ENCODE data around the gene ADORA3.

DNA sequence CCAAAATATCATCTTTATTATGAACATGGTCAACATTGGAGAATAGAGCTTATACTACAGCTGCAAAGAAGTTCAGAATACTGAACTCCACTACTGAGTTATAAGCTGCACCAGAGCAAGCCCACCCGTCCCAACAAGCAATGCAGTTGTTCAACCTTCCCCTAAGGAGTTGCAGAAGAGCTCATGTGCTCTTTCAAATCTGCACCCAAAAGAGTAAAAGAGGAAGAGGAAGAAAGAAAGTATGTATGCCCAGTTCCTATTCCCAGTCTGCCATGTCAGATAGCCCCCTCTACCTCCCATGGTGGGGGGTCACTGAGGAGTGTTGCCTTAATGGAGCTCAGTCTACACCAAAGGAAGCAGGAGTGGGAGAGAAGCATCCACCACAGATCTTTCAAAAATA is 22.8 kb downstream of the ADORA3 start:
- TF ChIP-seq, protein P1, sequence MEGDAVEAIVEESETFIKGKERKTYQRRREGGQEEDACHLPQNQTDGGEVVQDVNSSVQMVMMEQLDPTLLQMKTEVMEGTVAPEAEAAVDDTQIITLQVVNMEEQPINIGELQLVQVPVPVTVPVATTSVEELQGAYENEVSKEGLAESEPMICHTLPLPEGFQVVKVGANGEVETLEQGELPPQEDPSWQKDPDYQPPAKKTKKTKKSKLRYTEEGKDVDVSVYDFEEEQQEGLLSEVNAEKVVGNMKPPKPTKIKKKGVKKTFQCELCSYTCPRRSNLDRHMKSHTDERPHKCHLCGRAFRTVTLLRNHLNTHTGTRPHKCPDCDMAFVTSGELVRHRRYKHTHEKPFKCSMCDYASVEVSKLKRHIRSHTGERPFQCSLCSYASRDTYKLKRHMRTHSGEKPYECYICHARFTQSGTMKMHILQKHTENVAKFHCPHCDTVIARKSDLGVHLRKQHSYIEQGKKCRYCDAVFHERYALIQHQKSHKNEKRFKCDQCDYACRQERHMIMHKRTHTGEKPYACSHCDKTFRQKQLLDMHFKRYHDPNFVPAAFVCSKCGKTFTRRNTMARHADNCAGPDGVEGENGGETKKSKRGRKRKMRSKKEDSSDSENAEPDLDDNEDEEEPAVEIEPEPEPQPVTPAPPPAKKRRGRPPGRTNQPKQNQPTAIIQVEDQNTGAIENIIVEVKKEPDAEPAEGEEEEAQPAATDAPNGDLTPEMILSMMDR (conservative IDR thresholded peaks at IDR 0.05 in 1 of 2, IDR thresholded peaks at IDR 0.05 in 1 of 2; ENCODE audit: extremely low read depth in 1 of 2, insufficient read depth in 1 of 2, low read depth in 1 of 2, low read length in 2 of 2) = no peak
- TF ChIP-seq EZH2 (IDR thresholded peaks at IDR 0.05; ENCODE audit: borderline replicate concordance, low read length) = no peak

Data from mammary epithelial cell (primary cell).